MM.1S (cell line): Measurements from ENCODE around the gene SUSD3.

Source experiments
- DNase-seq: peaks from one replicate; pipeline ENCODE4 v3.0.0-alpha.2; 2015
- H2AFZ ChIP-seq: fragments of 300-600 bp; sonication (generic); 2 replicates; pipeline ENCODE4 v1.6.0; 2016; ENCODE audit warnings: antibody characterized with exemption, low read length
- H3F3A ChIP-seq: fragments of 300-600 bp; sonication (generic); 2 replicates; pipeline ENCODE4 v1.6.1; 2016; ENCODE audit warnings: mild to moderate bottlenecking, antibody characterized with exemption, low read length, moderate library complexity, mixed read lengths; ENCODE audit not compliant: insufficient read depth
- H3K27ac ChIP-seq: fragments of 300-600 bp; sonication (generic); 2 replicates; pipeline ENCODE4 v1.5.1; 2016; ENCODE audit warnings: mild to moderate bottlenecking, low read length
- H3K27me3 ChIP-seq: fragments of 300-600 bp; sonication (generic); replicated peaks from 2 replicates; pipeline ENCODE4 v1.6.0; 2016; ENCODE audit warnings: low read length; ENCODE audit not compliant: insufficient read depth
- H3K36me3 ChIP-seq: fragments of 300-600 bp; sonication (generic); replicated peaks from 2 replicates; pipeline ENCODE4 v1.6.1; 2016; ENCODE audit warnings: mild to moderate bottlenecking, low read length, mixed read lengths; ENCODE audit not compliant: insufficient read depth
- H3K4me1 ChIP-seq: fragments of 300-600 bp; sonication (generic); 2 replicates; pipeline ENCODE4 v1.6.1; 2016; ENCODE audit warnings: low read length, mixed read lengths
- H3K4me2 ChIP-seq: fragments of 300-600 bp; sonication (generic); 2 replicates; pipeline ENCODE4 v1.6.0; 2016; ENCODE audit warnings: low read depth, low read length
- H3K4me3 ChIP-seq: fragments of 300-600 bp; sonication (generic); 2 replicates; pipeline ENCODE4 v1.5.1; 2016; ENCODE audit warnings: low read length, mixed read lengths
- H3K79me2 ChIP-seq: fragments of 300-600 bp; sonication (generic); 2 replicates; pipeline ENCODE4 v1.6.1; 2016; ENCODE audit warnings: mixed run types, low read length, mixed read lengths
- H3K9ac ChIP-seq: fragments of 300-600 bp; sonication (generic); 2 replicates; pipeline ENCODE4 v1.6.1; 2016; ENCODE audit warnings: low read length, mixed read lengths
- H3K9me2 ChIP-seq: fragments of 300-600 bp; sonication (generic); replicated peaks from 2 replicates; pipeline ENCODE4 v1.6.1; 2016; ENCODE audit warnings: mild to moderate bottlenecking, low read length, mixed read lengths; ENCODE audit not compliant: insufficient read depth
- H3K9me3 ChIP-seq: fragments of 300-600 bp; sonication (generic); replicated peaks from 2 replicates; pipeline ENCODE4 v1.6.1; 2016; ENCODE audit warnings: mild to moderate bottlenecking, low read length, mixed read lengths; ENCODE audit not compliant: insufficient read depth
- H4K20me1 ChIP-seq: fragments of 300-600 bp; sonication (generic); 2 replicates; pipeline ENCODE4 v1.6.1; 2016; ENCODE audit warnings: mild to moderate bottlenecking, low read length, moderate library complexity, mixed read lengths; ENCODE audit not compliant: insufficient read depth
- EZH2 ChIP-seq: fragments of 300-600 bp; sonication (generic); optimal IDR thresholded peaks from 2 replicates; pipeline ENCODE3; 2017; ENCODE audit warnings: low read depth, mild to moderate bottlenecking, antibody characterized with exemption, low read length, mixed read lengths
- EZH2phosphoT487 ChIP-seq: fragments of 300-600 bp; sonication (generic); IDR thresholded peaks from 2 replicates; pipeline ENCODE4 v1.6.1; 2018; ENCODE audit warnings: antibody characterized with exemption, low read length
- TF ChIP-seq, protein P1 (sequence below): fragments of 300-600 bp; sonication (generic); IDR thresholded peaks from 2 replicates; pipeline ENCODE4 v1.5.1; 2016; ENCODE audit warnings: antibody characterized with exemption, low read length, mixed read lengths

Gene SUSD3

DNA sequence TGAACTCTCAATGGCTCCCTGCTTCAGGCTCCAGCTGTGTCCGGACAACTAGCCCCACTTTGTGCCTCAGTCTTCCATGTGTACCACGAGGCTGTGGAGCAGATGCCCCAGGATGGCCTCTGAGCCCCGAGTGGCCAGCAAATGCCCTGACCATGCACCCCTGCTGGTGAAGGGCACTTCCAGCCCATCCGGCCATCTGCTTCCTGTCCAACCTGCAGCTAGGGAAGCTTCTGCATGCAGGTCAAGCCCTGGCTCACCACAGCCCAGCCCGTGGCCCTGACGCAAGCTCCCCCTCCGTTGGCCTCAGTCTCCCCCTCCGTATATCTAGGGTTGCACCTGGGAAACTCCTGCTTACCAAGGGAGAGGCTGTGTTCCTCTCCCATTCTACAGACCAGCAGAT lies 70.8 kb downstream of the SUSD3 start:
- no peaks in the 10 kb centered on the region for H4K20me1 ChIP-seq
- H3K4me2 ChIP-seq = no peak overlapping the region
- no peaks in the 10 kb centered on the region for H3K9me3 ChIP-seq
- H3K4me3 ChIP-seq = no peak overlapping the region
- no peak for TF ChIP-seq EZH2phosphoT487
- TF ChIP-seq, protein P1, sequence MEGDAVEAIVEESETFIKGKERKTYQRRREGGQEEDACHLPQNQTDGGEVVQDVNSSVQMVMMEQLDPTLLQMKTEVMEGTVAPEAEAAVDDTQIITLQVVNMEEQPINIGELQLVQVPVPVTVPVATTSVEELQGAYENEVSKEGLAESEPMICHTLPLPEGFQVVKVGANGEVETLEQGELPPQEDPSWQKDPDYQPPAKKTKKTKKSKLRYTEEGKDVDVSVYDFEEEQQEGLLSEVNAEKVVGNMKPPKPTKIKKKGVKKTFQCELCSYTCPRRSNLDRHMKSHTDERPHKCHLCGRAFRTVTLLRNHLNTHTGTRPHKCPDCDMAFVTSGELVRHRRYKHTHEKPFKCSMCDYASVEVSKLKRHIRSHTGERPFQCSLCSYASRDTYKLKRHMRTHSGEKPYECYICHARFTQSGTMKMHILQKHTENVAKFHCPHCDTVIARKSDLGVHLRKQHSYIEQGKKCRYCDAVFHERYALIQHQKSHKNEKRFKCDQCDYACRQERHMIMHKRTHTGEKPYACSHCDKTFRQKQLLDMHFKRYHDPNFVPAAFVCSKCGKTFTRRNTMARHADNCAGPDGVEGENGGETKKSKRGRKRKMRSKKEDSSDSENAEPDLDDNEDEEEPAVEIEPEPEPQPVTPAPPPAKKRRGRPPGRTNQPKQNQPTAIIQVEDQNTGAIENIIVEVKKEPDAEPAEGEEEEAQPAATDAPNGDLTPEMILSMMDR = no peak
- TF ChIP-seq EZH2 = no peak
- no peaks in the 10 kb centered on the region; the same call in 1 of the 2 replicates for H3F3A ChIP-seq
- DNase-seq = no peak
- H3K9ac ChIP-seq = no peak overlapping the region
- no peak overlapping the region for H3K27ac ChIP-seq
- H3K36me3 ChIP-seq = no peaks in the 10 kb centered on the region
- peaks cover 32% of the 10 kb centered on the region for H3K79me2 ChIP-seq
- no peaks in the 10 kb centered on the region for H3K9me2 ChIP-seq
- H3K4me1 ChIP-seq = no peaks in the 10 kb centered on the region
- no peak overlapping the region for H2AFZ ChIP-seq
- H3K27me3 ChIP-seq = no peaks in the 10 kb centered on the region

DNA sequence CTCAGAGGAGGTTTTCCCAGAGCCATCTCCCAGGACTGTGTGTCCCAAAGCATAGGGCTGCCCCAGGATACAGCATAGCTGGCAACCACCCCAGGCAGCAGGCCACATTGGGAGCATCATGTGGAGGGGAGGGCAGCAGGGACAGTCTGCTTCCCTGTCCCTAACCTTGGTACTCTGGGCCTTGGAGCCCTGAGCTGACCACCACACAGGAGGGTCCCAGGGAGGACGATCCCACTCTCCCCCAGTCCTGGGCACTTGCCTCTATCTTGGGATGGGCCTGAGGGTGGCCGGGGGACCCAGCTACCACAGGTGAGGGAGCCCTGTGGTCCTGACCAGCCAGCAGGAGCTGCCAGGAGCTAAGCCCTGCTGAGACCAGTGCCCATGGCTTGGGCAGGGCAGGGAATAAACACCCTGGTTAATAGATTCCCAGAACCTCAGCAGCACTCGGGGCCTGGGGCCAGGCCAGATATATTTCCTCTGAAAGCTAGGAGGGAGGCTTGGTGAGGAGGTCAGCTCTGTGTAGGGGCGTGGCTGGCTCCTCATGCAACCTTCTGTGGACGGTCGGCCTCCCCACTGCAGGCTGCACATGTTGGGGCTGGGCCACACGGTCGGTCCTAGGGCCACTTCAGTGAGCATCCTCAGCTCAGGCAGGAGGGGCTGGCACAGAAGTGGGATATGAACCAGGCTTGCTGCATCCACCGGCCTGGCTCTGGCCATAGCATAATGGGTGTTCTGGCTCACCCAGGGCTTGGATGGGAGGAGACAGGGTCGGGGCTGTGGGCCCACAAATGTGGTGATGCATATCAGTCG lies 71.4 kb downstream of the SUSD3 start:
- Histone ChIP-seq H3K9ac (no peak overlapping the region), H3K9me3 (no peaks in the 10 kb centered on the region), H3K4me3 (no peak overlapping the region), H3K9me2 (no peaks in the 10 kb centered on the region), H3K4me2 (no peak overlapping the region), H3K27me3 (no peaks in the 10 kb centered on the region), H3K4me1 (peaks cover 3% of the 10 kb centered on the region; the same call in 1 of the 2 replicates), H3K36me3 (no peaks in the 10 kb centered on the region), H2AFZ (no peak overlapping the region), H4K20me1 (no peaks in the 10 kb centered on the region), H3K27ac (no peak overlapping the region), H3F3A (no peaks in the 10 kb centered on the region; the same call in 1 of the 2 replicates), H3K79me2 (peaks cover 32% of the 10 kb centered on the region)
- DNase-seq = no peak
- no peak for TF ChIP-seq EZH2
- no peak for TF ChIP-seq EZH2phosphoT487
- TF ChIP-seq, protein P1 = no peak

DNA sequence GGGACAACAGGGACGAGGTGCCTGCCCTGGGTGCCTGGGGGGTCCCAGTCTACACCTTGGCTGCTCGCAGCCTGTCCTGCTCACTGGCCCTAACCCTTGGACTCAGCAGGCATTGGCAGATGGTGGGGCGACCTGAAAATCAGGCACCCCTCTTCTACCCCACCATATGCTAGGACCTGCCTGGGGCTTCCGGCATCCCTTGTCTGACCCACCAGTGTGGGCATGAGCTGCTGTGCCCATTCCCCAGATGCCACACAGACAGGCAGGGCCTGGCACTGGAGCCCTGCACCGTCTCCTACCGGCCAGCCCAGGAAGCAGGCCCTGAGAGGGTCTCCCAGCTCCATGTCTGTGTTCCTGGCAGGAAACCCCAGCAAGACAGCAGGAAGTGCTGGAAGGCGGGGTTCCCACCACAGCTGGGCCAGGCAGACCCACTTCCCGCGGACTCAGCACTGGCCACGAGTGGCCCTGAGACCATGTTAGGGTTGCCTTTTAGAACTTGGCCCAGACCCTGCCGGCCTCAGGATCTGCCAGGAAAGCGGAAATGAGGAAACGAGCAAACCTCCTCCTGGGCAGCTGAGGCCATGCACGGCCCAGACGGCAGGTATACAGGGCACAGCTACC lies 72.5 kb downstream of the SUSD3 start:
- Histone ChIP-seq H3K27me3 (no peaks in the 10 kb centered on the region), H2AFZ (no peak overlapping the region), H3K36me3 (no peaks in the 10 kb centered on the region), H3F3A (no peaks in the 10 kb centered on the region; the same call in 1 of the 2 replicates), H3K4me3 (no peak overlapping the region), H4K20me1 (no peaks in the 10 kb centered on the region), H3K79me2 (peaks cover 32% of the 10 kb centered on the region), H3K4me1 (peaks cover 4% of the 10 kb centered on the region; the same call in 1 of the 2 replicates), H3K9me3 (no peaks in the 10 kb centered on the region), H3K9ac (no peak overlapping the region), H3K4me2 (no peak overlapping the region), H3K27ac (no peak overlapping the region), H3K9me2 (no peaks in the 10 kb centered on the region)
- TF ChIP-seq EZH2phosphoT487 = no peak
- no peak for TF ChIP-seq EZH2
- TF ChIP-seq, protein P1 = no peak
- DNase-seq = no peak
